Right hindlimb (tissue), 1 donor: Measurements from ENCODE around the gene LCK.

Source experiments
- DNase-seq: peaks from one replicate; pipeline ENCODE4 v3.0.0-alpha.2; 2018

Gene LCK

GRCh38 chr1:32329931-32330466, 78.9 kb downstream of the LCK start:
- no peak for DNase-seq

- DNase-seq: no peak
These were observed 79.6 kb downstream of the LCK start for GRCh38 chr1:32330558-32331151.

GRCh38 chr1:32331549-32331948, 80.5 kb downstream of the LCK start:
- no peak for DNase-seq

- DNase-seq: no peak
These were observed 81.4 kb downstream of the LCK start for GRCh38 chr1:32332290-32333079.

- DNase-seq: no peak
These were observed 82.3 kb downstream of the LCK start for GRCh38 chr1:32333251-32333963.

DNA sequence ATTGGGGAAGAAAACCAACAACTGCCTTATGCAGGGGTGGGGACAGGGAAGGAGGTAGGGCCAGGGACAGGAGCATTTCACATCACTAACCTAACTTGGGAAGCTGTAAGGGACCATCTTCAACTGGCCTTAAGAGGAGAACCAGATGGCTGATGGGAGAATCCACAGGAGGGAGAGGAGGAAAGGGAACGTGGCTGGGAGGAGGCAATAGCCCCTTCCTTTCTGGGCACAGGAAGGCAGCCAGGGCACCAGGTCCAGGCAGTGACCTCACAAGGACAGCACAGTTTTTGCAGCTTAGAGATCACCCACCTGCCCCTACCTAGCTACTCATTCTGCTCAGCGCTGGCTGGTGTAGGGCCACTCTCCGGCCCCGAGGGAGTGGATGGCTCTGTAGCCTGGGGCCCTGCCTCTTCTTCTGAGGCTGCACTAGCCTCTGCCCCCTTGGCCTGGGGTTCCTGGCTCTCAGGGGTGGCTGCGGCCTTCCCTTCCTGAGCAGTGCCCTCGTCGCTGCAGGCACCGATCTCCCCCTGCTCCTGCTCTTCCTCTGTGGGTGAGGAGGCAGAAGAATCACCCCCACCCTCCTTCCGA, 83.3 kb downstream of the LCK start:
- no peak for DNase-seq

DNA sequence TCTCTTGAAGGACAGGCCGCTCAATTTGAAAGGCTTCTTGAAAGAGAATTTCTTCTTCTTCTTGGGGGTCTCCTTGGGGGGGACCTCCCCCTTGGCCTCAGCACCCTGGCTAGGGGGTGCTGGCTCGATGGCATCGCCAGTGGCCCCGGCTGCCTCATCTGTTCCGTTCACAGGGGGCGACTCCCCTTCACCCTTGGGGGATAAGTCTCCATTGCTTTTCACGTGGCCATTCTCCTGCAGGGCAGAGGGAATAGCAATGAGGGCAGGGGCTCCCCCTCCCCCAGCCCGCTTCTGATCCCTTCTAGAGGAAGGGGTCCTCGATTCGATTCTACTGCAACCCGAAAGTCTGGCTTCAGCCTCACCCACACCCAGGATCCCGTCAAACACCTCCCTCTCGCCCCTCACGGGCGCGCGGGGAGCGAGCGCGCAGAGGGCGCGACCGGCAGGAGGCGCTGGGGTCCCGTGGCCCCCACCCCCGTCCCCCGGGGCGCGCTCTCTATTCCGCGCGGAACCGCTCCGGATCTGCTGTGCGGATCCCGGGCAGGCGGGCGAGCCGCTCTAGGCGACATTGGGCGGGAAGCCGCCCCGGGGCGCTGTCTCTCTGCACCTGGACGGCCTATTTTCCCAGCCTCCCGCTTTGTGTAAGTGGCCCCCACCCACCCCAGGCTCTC, 83.9 kb downstream of the LCK start:
- DNase-seq: peak; percentile 68

DNA sequence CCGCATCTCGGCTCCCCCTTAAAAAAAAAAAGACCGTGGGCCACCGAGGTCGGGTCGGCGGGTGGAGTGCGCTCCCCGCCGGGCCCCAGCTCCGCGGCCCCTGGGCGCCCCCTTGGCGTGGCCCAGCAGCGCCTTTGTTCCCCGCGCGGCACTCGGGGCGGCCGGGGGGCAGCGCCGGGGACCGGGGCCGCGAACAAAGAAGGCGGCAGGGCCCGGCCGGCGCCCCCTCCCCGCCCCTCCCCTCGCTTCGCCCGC, 84.4 kb downstream of the LCK start:
- DNase-seq: no peak
